HG03342 (cell line): ENCODE measurements around the gene OST4.

Source experiments
- ATAC-seq: cut with Tn5 transposase; IDR thresholded peaks from one replicate; pipeline ENCODE4 v1.9.1; 2021; ENCODE audit warnings: mild to moderate bottlenecking, moderate library complexity; ENCODE audit not compliant: unreplicated experiment

Gene OST4

GRCh38 chr2:27054721-27055120 lies 16.7 kb downstream of the OST4 start:
- no peak for ATAC-seq

- no peak for ATAC-seq
Measured at GRCh38 chr2:27053776-27054175, 17.7 kb downstream of the OST4 start.

DNA sequence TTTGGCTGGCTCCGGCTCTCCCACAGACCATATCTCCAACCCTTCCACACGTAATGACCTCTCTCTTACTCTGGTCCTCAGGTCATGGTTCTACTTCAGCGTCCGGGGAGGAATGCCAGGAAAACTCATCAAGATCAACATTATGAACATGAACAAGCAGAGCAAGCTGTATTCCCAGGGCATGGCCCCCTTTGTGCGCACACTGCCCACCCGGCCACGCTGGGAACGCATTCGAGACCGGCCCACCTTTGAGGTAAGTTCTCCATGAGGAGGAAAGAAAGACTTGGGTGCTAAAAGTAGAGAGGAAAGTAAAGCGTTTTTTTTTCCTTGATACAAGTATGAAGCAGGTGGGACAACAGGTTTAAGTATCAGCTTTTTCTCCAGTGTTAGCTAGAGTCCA lies 18.1 kb downstream of the OST4 start:
- ATAC-seq = no peak

GRCh38 chr2:27051902-27052645 lies 19.4 kb downstream of the OST4 start:
- no peak for ATAC-seq

DNA sequence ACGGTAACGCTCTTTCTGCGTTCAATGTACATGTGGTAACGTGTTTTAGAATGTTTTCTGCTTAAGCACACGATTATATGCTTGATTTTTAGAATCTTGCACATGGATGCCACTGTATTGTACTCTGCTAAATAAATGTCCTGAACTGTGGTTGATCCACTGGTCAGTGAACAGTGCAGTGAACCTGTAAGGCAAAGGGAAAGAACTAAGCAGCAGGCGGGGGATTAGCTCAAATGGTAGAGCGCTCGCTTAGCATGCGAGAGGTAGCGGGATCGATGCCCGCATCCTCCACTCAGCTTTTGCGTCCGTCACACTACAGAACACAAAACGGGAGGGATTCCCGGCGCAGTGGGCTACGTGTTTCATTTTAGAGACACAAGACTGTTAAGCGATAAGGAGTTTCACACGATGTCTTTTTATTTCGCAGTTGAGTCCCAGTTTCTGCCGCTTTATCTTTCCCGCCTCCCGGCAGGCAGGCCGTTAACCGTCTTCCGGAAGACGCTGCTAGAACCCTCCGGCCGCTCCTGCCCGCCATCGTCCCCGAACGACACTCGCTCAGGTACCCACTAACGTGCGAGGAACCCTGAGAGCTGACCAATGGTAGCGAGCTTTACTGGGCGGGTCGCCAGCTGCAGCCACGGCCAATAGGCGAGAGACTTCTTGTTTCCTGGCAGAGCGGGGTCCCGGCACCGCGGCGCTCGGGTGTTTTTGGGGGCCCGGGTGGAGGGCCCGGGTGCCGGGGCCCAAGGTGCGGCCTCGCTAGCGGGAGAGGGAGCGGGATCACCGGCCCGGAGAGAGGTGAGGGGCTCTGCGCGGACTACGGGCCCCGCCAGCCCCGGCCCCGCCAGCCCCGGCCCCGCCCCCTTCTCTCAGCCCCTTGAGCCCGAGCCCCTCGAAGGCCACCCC lies 20.2 kb downstream of the OST4 start, which contains the start of gene AGBL5:
AGBL5 (plus strand) TSS at position 673 of the 906 bp plus-strand sequence. CDS start 1,291 bp downstream, outside the sequence.
- peak; percentile 67 for ATAC-seq

DNA sequence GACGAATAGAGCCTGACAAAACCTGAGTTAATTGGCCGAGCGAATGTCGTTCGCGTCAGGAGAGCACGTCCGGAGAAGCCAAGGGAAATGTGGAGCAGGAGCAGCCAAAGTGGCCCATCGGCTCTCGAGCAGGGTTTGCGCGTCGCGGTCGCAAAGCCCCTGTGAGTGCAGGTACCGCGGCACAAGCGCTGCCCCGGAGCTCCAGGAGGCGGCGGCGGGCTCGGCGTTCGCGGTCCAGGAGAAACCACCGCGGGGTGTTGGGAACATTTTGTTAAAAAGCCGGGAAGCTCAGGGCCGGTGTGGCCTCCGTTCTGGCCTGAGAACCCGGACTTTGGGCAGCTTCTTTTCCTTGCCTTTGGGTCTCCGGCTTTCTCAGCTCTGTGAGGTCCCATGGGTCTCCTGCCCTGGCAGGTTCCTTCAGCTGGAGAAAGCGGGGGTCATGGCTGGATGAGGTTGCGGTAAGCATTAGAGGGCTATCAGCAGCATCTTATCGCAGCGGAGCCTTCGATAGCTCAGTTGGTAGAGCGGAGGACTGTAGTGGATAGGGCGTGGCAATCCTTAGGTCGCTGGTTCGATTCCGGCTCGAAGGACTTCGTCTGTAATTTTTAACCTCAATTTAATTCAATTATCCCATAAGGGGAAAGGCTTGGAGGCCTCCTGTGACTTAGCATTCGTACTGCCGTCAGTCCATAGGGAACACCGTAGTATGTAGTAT lies 21.0 kb downstream of the OST4 start:
- ATAC-seq = peak; percentile 44

DNA sequence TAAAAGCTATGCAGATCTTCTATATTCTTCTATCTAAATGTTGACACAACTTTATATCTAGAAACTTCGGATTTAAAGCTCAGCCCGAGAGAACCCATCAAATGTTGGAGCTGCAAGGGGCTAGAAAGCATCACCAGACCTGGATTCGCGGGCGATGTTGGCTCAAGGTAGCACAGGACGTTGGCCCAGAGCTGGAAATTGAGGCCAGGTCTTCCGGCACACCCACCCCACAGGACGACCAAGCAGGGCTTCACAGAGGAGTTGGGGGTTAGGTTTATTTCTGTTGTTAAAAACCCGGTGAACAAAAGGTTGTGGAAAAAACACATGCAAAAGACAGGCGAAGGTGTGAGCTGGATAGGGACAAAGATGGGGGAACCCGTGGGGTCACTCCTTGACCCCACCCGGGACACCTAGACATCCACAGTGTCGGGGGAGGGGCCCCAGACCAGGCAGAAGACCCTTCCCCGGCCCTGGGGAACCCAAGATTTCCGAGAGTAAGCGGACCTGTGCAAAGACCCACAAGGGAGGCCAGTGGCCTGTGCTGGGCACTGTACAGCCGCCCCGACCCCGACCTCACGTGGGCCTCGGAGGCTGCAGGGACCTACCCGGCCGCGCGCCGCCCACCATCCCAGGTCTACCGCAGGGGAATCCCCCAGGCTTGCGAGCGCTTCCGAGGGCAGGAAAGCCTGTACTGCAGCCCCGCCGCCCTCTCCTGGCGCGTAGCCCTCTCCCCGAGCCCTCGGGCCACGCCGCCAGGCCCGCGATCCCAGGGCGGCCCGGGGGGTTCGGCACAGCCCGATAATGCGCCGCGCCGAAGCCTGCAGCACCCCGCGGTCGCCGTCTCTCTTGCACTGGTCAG lies 21.8 kb downstream of the OST4 start:
- peak; percentile 11 for ATAC-seq

DNA sequence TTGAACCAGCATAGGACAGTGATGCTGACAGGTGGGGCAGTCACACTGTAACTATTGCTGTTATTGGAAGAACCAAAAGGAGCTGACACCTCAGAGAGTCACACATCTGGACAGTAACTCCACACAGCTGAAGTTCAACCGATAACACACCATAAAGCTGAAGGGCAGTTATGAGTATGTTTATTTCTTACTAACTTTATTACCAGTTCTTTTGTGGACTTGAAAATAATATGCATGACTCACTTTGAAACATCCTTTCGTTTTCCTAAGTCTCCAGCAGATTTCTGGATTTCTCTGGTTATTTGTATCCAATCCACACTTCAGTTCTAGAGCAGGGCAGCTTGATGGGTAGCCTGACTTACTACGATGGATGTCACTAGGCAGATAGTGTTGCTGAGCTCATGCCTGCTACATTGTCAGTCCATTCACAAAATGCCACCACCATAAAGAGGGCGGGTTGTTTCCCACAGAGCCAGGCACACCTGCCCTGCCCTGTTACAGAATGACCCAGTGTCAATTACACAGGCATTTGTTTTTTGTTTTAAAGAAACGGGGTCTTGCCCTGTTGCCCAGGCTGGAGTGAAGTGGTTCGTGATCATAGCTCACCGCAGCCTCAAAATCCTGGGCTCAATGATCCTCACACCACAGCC lies 28.3 kb downstream of the OST4 start:
- ATAC-seq = no peak

GRCh38 chr2:27042159-27042661 lies 29.2 kb downstream of the OST4 start:
- ATAC-seq = peak; percentile 56

DNA sequence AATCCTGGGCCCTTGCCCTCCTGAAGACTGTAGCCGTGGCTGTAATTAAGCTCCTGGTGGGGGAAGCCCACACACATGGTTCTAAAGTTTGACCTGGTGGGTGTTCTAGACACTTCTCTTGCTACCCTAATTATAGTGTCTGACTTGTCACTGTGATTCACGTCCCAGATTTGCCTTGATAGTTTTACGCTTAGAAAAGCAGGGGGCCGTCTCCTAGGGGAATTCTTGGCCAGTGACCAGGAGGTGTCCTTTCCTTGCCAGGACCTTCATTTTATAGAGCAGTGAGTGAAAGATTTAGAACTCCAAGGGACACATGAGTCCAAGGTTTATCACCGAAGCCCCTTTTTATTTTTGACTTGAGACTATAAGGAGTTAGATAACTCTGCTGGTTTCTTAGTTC lies 29.7 kb downstream of the OST4 start:
- peak; percentile 23 for ATAC-seq

DNA sequence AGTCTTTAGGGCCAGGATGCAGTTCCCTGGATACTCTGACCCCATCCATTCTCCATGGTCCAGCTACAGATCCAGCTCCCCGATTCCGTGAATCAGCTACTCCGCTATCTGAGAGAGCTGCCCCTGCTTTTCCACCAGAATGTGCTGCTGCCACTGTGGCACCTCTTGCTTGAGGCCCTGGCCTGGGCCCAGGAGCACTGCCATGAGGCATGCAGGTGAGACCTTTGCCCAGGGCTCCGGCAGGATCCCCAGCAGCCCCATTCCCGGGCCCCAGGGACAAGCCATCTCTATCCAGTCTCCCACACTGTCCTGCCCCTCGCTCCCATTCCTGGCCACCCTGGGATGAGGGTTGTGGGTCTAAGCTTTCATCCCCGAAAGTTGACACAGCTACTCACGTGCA lies 31.2 kb downstream of the OST4 start:
- ATAC-seq = no peak

- no peak for ATAC-seq
Measured at GRCh38 chr2:27039871-27040270, 31.6 kb downstream of the OST4 start.

- no peak for ATAC-seq
Measured at GRCh38 chr2:27039426-27039825, 32.0 kb downstream of the OST4 start.

DNA sequence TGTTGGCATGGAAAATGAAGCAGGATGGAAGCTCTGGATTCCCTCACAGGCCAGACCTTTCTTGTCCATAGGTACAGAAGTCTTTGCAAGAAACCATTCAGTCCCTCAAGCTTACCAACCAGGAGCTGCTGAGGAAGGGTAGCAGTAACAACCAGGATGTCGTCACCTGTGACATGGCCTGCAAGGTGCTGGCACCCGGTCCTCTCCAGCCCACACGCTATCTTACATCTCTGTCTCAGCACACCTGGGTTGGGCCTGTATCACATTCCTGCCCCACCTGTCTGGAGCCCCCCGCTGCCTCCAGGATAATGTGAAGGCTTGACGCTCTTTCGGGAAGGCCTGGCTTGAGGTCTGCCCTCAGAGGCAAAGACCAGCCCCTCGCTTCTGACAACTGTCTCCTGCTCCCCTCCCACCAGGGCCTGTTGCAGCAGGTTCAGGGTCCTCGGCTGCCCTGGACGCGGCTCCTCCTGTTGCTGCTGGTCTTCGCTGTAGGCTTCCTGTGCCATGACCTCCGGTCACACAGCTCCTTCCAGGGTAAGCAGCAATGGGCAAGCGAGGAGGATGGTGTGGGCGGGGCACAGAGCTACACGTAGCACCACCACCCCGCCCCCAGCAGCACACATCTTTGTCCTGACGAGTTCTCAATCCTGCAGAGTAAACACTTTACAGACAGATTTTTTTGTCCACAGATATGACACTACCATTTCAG lies 32.7 kb downstream of the OST4 start:
- ATAC-seq = no peak

DNA sequence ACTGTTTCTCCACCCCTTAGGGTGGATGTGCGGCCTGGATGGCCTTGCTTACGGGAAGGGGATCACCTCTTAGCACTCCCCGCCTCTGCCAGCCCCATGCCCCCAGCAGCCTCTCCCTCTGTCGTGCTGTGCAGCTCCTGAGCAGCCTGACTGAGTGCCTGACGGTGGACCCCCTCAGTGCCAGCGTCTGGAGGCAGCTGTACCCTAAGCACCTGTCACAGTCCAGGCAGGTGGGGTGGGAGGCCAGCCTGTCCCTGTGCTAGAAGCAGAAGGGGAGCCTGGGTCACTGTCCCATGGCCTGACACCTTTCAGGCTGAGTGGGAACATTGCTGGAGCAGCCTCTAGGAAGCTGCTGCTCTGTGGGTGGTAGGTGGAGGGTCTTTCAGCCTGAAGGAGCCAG lies 33.4 kb downstream of the OST4 start:
- ATAC-seq = no peak

GRCh38 chr2:27033253-27033852 lies 38.1 kb downstream of the OST4 start:
- no peak for ATAC-seq

GRCh38 chr2:27032495-27033252 lies 38.8 kb downstream of the OST4 start, which contains the start of gene TMEM214:
Gene TMEM214, plus strand, starts transcription at chr2:27032965. Its CDS starts 51 bp downstream, at chr2:27033016.
- peak; percentile 87 for ATAC-seq

- no peak for ATAC-seq
Measured at GRCh38 chr2:27029051-27029450, 42.4 kb downstream of the OST4 start.
